B cell (primary cell): ENCODE data around the gene RAB7B. TPM values are rescaled to one million over a fixed set of nuclear protein-coding genes. Genes with fewer than 3 reads are reported as not detected.

Source experiments
- ATAC-seq: fragments of 200-7000 bp; cut with Tn5 transposase; one replicate; pipeline ENCODE4 v1.10.0; 2021; ENCODE audit warnings: low read depth, mild to moderate bottlenecking, moderate number of reproducible peaks, moderate library complexity
- CTCF ChIA-PET: fragments of 350-600 bp; sonication (Branson Sonifier 250); formaldehyde crosslinking; loops from one replicate; lab custom pipeline; 2021; ENCODE audit warnings: antibody characterized with exemption, inconsistent platforms; lab: Charles Lee
- POLR2A ChIA-PET: fragments of 350-600 bp; sonication (Branson Sonifier 250); formaldehyde crosslinking; loops from one replicate; lab custom pipeline; 2021; ENCODE audit warnings: antibody characterized with exemption; lab: Charles Lee
- DNase-seq: peaks from one replicate; pipeline ENCODE4 v3.0.0; 2013
- H2AFZ ChIP-seq: 2 replicates; pipeline ENCODE4 v1.6.1; 2012; ENCODE audit warnings: mild to moderate bottlenecking, low read depth, low read length; ENCODE audit not compliant: insufficient read depth, poor library complexity, severe bottlenecking
- H3K27ac ChIP-seq, 2 donors: 1 replicate in 1 of 2; 2 replicates in 1 of 2; pipeline ENCODE4 v1.5.1; 2012 to 2013; ENCODE audit warnings: low read length in 2 of 2, mild to moderate bottlenecking in 2 of 2, moderate library complexity in 1 of 2
- H3K27me3 ChIP-seq, 4 experiments: fragments of 200-600 bp in 1 of 4; sonication (generic) in 1 of 4; replicated peaks in 1 of 4; 1 replicate in 2 of 4; 2 replicates in 2 of 4; pipeline versions ENCODE4 v1.6.1 to v1.7.0; 2013 to 2016; ENCODE audit warnings: low read length in 3 of 4, mild to moderate bottlenecking in 2 of 4, mixed read lengths in 1 of 4, moderate library complexity in 1 of 4; ENCODE audit not compliant: insufficient read depth in 4 of 4, control insufficient read depth in 3 of 4; ENCODE audit errors: control extremely low read depth in 1 of 4
- H3K36me3 ChIP-seq, 2 experiments: replicated peaks in 1 of 2; 1 replicate in 1 of 2; 2 replicates in 1 of 2; pipeline versions ENCODE4 v1.6.1 to v1.7.1; 2013; ENCODE audit warnings: low read length in 1 of 2; ENCODE audit not compliant: insufficient read depth in 2 of 2, control insufficient read depth in 1 of 2; ENCODE audit errors: control extremely low read depth in 1 of 2, extremely low read depth in 1 of 2
- H3K4me1 ChIP-seq, 2 donors: fragments of 200-600 bp in 1 of 2; sonication (generic) in 1 of 2; 1 replicate in 1 of 2; 2 replicates in 1 of 2; pipeline versions ENCODE4 v1.5.1 to v1.6.1; 2013 to 2017; ENCODE audit warnings: low read length in 2 of 2; ENCODE audit not compliant: control insufficient read depth in 2 of 2, insufficient read depth in 2 of 2
- H3K4me2 ChIP-seq: replicated peaks from 2 replicates; pipeline ENCODE3; 2012; ENCODE audit warnings: mild to moderate bottlenecking, low read depth, low read length; ENCODE audit not compliant: poor library complexity, severe bottlenecking
- H3K4me3 ChIP-seq, 5 experiments: fragments of 200-600 bp in 1 of 5; sonication (generic) in 1 of 5; 1 replicate in 3 of 5; 2 replicates in 2 of 5; pipeline versions ENCODE4 v1.5.1 to v1.7.0; 2011 to 2016; ENCODE audit warnings: low read length in 4 of 5, mild to moderate bottlenecking in 4 of 5, low read depth in 2 of 5, control low read depth in 1 of 5, moderate library complexity in 1 of 5; ENCODE audit not compliant: insufficient read depth in 1 of 5; ENCODE audit errors: control extremely low read depth in 1 of 5, extremely low read depth in 1 of 5
- H3K79me2 ChIP-seq: fragments of 200-600 bp; sonication (generic); one replicate; pipeline ENCODE4 v1.6.0; 2016; ENCODE audit warnings: low read length; ENCODE audit not compliant: control insufficient read depth, insufficient read depth
- H3K9ac ChIP-seq: fragments of 200-600 bp; sonication (generic); 2 replicates; pipeline ENCODE4 v1.6.1; 2017; ENCODE audit warnings: mild to moderate bottlenecking, low read length, moderate library complexity
- H3K9me3 ChIP-seq, 3 donors: one replicate each; pipeline versions ENCODE4 v1.6.1 to v1.7.1; 2013; ENCODE audit warnings: low read length in 2 of 3; ENCODE audit not compliant: control insufficient read depth in 2 of 3, insufficient read depth in 1 of 3; ENCODE audit errors: control extremely low read depth in 1 of 3
- H4K20me1 ChIP-seq: 2 replicates; pipeline ENCODE4 v1.6.0; 2012; ENCODE audit warnings: mild to moderate bottlenecking, low read length; ENCODE audit not compliant: insufficient read depth, control insufficient read depth, poor library complexity, severe bottlenecking
- H3K27ac Mint-ChIP-seq: one replicate; pipeline ENCODE4 v1.8.0; 2021; ENCODE audit warnings: mixed read lengths
- H3K27me3 Mint-ChIP-seq: one replicate; pipeline ENCODE4 v1.8.0; 2021; ENCODE audit warnings: mixed read lengths
- H3K4me1 Mint-ChIP-seq: one replicate; pipeline ENCODE4 v1.8.0; 2021; ENCODE audit warnings: mixed read lengths
- H3K4me3 Mint-ChIP-seq: one replicate; pipeline ENCODE4 v1.8.0; 2021; ENCODE audit warnings: mixed read lengths
- H3K9me3 Mint-ChIP-seq: one replicate; pipeline ENCODE4 v1.8.0; 2022; ENCODE audit warnings: mixed read lengths; ENCODE audit not compliant: insufficient read depth
- CTCF ChIP-seq: fragments of 200-600 bp; IDR thresholded peaks from one replicate; pipeline ENCODE4 v1.8.0; 2022; ENCODE audit warnings: antibody characterized with exemption, mild to moderate bottlenecking
- EZH2 ChIP-seq: IDR thresholded peaks from 2 replicates; pipeline ENCODE4 v1.6.1; 2012; ENCODE audit warnings: borderline replicate concordance, low read depth, mild to moderate bottlenecking, moderate library complexity, low read length; ENCODE audit not compliant: insufficient read depth, poor library complexity, severe bottlenecking
- WGBS: methylation state at CpG from one replicate; pipeline ENCODE4 v1.1.5; 2013; ENCODE audit warnings: missing lambda C conversion rate; ENCODE audit not compliant: insufficient coverage; 5-methylcytosine and 5-hydroxymethylcytosine counted together
- intact Hi-C: fragments of 100-400 bp; cut with micrococcal nuclease; formaldehyde crosslinking; loops from one replicate; pipeline ENCODE4 v1.10.0; 2022
- polyA plus RNA-seq: library from polyadenylated mRNA; depleted of rRNA; stranded (reverse); fragments of >200 nt; gene quantifications from 2 replicates; pipeline ENCODE4 v1.2.3, GENCODE V29; 2012
- total RNA-seq, 2 donors: library from RNA; stranded (reverse); fragments of 120-200 nt in 1 of 2; gene quantifications; 1 replicate in 1 of 2; 2 replicates in 1 of 2; pipeline versions ENCODE4 v1.2.3 to v1.2.4, GENCODE V29; 2013 to 2022

Gene RAB7B
- total and polyA plus RNA-seq, 2 donors (not counting 1 experiment from before 2014, with no cell fraction given): not detected

GRCh38 chr1:205929496-205930194 lies 73.5 kb downstream of the RAB7B start:
- 98% methylated on average over 18 of the region's 19 CpGs for WGBS
- Mint-ChIP-seq H3K9me3 (no peaks in the 10 kb centered on the region), H3K4me1 (no peaks in the 10 kb centered on the region), H3K27me3 (peaks cover 36% of the 10 kb centered on the region), H3K4me3 (no peak overlapping the region), H3K27ac (no peak overlapping the region)
- no peaks in the 10 kb centered on the region for H3K4me1 ChIP-seq
- H3K79me2 ChIP-seq: no peaks in the 10 kb centered on the region
- intact Hi-C loops: no loop called here
- no peaks in the 10 kb centered on the region for H3K9me3 ChIP-seq
- no peak overlapping the region for H3K9ac ChIP-seq
- no peak overlapping the region for H3K27ac ChIP-seq
- no peaks in the 10 kb centered on the region for H3K36me3 ChIP-seq
- TF ChIP-seq CTCF: no peak
- no peak for TF ChIP-seq EZH2
- H3K4me3 ChIP-seq: no peak overlapping the region
- POLR2A ChIA-PET: no interaction called here
- H4K20me1 ChIP-seq: no peaks in the 10 kb centered on the region
- H2AFZ ChIP-seq: no peak overlapping the region
- peaks cover 0 to 6% (median 2%) of the 10 kb centered on the region in 4 experiments for H3K27me3 ChIP-seq
- ATAC-seq: no peak
- CTCF ChIA-PET: no interaction called here
- DNase-seq: no peak
- no peak overlapping the region for H3K4me2 ChIP-seq

- Mint-ChIP-seq H3K27ac (no peak overlapping the region), H3K4me1 (no peaks in the 10 kb centered on the region), H3K9me3 (no peaks in the 10 kb centered on the region), H3K4me3 (no peak overlapping the region), H3K27me3 (peaks cover 23% of the 10 kb centered on the region)
- intact Hi-C loops: no loop called here
- Histone ChIP-seq H3K27ac (no peak overlapping the region), H4K20me1 (no peaks in the 10 kb centered on the region), H3K4me2 (no peak overlapping the region), H3K9ac (no peak overlapping the region), H3K4me1 (no peaks in the 10 kb centered on the region), H3K9me3 (no peaks in the 10 kb centered on the region), H3K27me3 (peaks cover 0 to 4% (median 0%) of the 10 kb centered on the region in 4 experiments), H3K79me2 (no peaks in the 10 kb centered on the region), H3K36me3 (no peaks in the 10 kb centered on the region), H3K4me3 (no peak overlapping the region), H2AFZ (no peak overlapping the region)
- DNase-seq (no peak), ATAC-seq (no peak)
- 97% methylated on average over 4 of the region's 5 CpGs for WGBS
- TF ChIP-seq CTCF (no peak), EZH2 (no peak)
- ChIA-PET CTCF (no interaction called here), POLR2A (no interaction called here)
These were observed 74.9 kb downstream of the RAB7B start for GRCh38 chr1:205928317-205928716.
